H9 (cell line): ENCODE measurements around the gene BRS3. TPM values are rescaled to one million over a fixed set of nuclear protein-coding genes. Genes with fewer than 3 reads are reported as not detected.

ENCODE experiments used
- DNase-seq: peaks from one replicate; pipeline ENCODE4 v3.0.0-alpha.2; 2017
- H2AFZ ChIP-seq: one replicate; pipeline ENCODE4 v1.6.1; 2013; ENCODE audit warnings: mild to moderate bottlenecking, low read length, control low read depth, moderate library complexity
- H2AK5ac ChIP-seq: 2 replicates; pipeline ENCODE4 v1.6.1; 2013; ENCODE audit warnings: low read length, control low read depth, mixed read lengths; ENCODE audit not compliant: insufficient read length
- H2BK120ac ChIP-seq: one replicate; pipeline ENCODE4 v1.6.1; 2013; ENCODE audit warnings: low read depth, mild to moderate bottlenecking, low read length, control low read depth, inconsistent platforms; ENCODE audit not compliant: poor library complexity, severe bottlenecking
- H2BK12ac ChIP-seq: 2 replicates; pipeline ENCODE4 v1.6.1; 2013; ENCODE audit warnings: low read length, control low read depth, mixed read lengths, low read depth; ENCODE audit not compliant: insufficient read length
- H2BK15ac ChIP-seq: 2 replicates; pipeline ENCODE4 v1.6.1; 2013; ENCODE audit warnings: low read depth, low read length, control low read depth
- H2BK20ac ChIP-seq: one replicate; pipeline ENCODE4 v1.6.1; 2013; ENCODE audit warnings: low read depth, mild to moderate bottlenecking, low read length, control low read depth, inconsistent platforms; ENCODE audit not compliant: poor library complexity, severe bottlenecking
- H2BK5ac ChIP-seq: 2 replicates; pipeline ENCODE4 v1.6.1; 2013; ENCODE audit warnings: low read length, control low read depth, mixed read lengths; ENCODE audit not compliant: insufficient read length
- H3K14ac ChIP-seq: 2 replicates; pipeline ENCODE4 v1.6.1; 2013; ENCODE audit warnings: low read length, control low read depth; ENCODE audit not compliant: insufficient read depth
- H3K18ac ChIP-seq: 2 replicates; pipeline ENCODE4 v1.6.1; 2013; ENCODE audit warnings: low read depth, mild to moderate bottlenecking, mixed read lengths, low read length, control low read depth; ENCODE audit not compliant: insufficient read length
- H3K23ac ChIP-seq: 2 replicates; pipeline ENCODE4 v1.6.1; 2013; ENCODE audit warnings: low read length, control low read depth, mixed read lengths, low read depth; ENCODE audit not compliant: insufficient read length
- H3K23me2 ChIP-seq: 2 replicates; pipeline ENCODE4 v1.6.1; 2013; ENCODE audit warnings: low read depth, mild to moderate bottlenecking, mixed read lengths, low read length, control low read depth; ENCODE audit not compliant: insufficient read length, poor library complexity, severe bottlenecking
- H3K27ac ChIP-seq: 2 replicates; pipeline ENCODE4 v1.5.1; 2013; ENCODE audit warnings: low read length, control low read depth, mixed read lengths, low read depth; ENCODE audit not compliant: insufficient read length
- H3K27me3 ChIP-seq: 2 replicates; pipeline ENCODE4 v1.6.1; 2013; ENCODE audit warnings: low read length, control low read depth, inconsistent platforms; ENCODE audit not compliant: insufficient read depth
- H3K4ac ChIP-seq: 2 replicates; pipeline ENCODE4 v1.6.1; 2013; ENCODE audit warnings: low read depth, mild to moderate bottlenecking, control low read depth, inconsistent platforms, low read length, moderate library complexity
- H3K4me1 ChIP-seq: 2 replicates; pipeline ENCODE4 v1.6.1; 2013; ENCODE audit warnings: low read length, control low read depth, inconsistent platforms; ENCODE audit not compliant: insufficient read depth
- H3K4me2 ChIP-seq: 2 replicates; pipeline ENCODE4 v1.6.1; 2013; ENCODE audit warnings: low read length, control low read depth, mixed read lengths; ENCODE audit not compliant: insufficient read length, insufficient read depth
- H3K56ac ChIP-seq: 2 replicates; pipeline ENCODE4 v1.6.1; 2013; ENCODE audit warnings: low read depth, mild to moderate bottlenecking, mixed read lengths, low read length, control low read depth; ENCODE audit not compliant: insufficient read length
- H3K79me1 ChIP-seq: 2 replicates; pipeline ENCODE4 v1.6.1; 2013; ENCODE audit warnings: low read depth, mild to moderate bottlenecking, moderate library complexity, low read length, control low read depth, inconsistent platforms; ENCODE audit not compliant: insufficient read depth, poor library complexity, severe bottlenecking
- H3K79me2 ChIP-seq: 2 replicates; pipeline ENCODE4 v1.6.1; 2013; ENCODE audit warnings: low read length, control low read depth, inconsistent platforms; ENCODE audit not compliant: insufficient read depth
- H3K9ac ChIP-seq: 2 replicates; pipeline ENCODE4 v1.6.1; 2013; ENCODE audit warnings: low read length, control low read depth, mixed read lengths; ENCODE audit not compliant: insufficient read length; ENCODE audit errors: extremely low read depth
- H3K9me3 ChIP-seq: one replicate; pipeline ENCODE4 v1.6.1; 2013; ENCODE audit warnings: low read depth, low read length, inconsistent platforms; ENCODE audit not compliant: control insufficient read depth
- H3T11ph ChIP-seq: one replicate; pipeline ENCODE4 v1.6.1; 2013; ENCODE audit warnings: mild to moderate bottlenecking, low read length, control low read depth, inconsistent platforms
- H4K20me1 ChIP-seq: one replicate; pipeline ENCODE4 v1.6.1; 2013; ENCODE audit not compliant: control insufficient read depth, insufficient read length, insufficient read depth
- H4K5ac ChIP-seq: 2 replicates; pipeline ENCODE4 v1.6.1; 2013; ENCODE audit warnings: low read depth, mild to moderate bottlenecking, mixed read lengths, low read length, control low read depth; ENCODE audit not compliant: insufficient read length
- H4K8ac ChIP-seq: replicated peaks from 2 replicates; pipeline ENCODE4 v1.6.1; 2013; ENCODE audit warnings: low read length, control low read depth, mixed read lengths, low read depth; ENCODE audit not compliant: insufficient read length
- H4K91ac ChIP-seq: 2 replicates; pipeline ENCODE4 v1.6.1; 2013; ENCODE audit warnings: low read depth, mild to moderate bottlenecking, moderate library complexity, mixed read lengths, low read length, control low read depth; ENCODE audit not compliant: insufficient read length
- H3K27ac Mint-ChIP-seq, 3 experiments: 2 replicates in 2 of 3; 3 replicates in 1 of 3; pipeline ENCODE4 v1.8.0; 2020 to 2021; ENCODE audit warnings: mixed read lengths in 3 of 3, mild to moderate bottlenecking in 1 of 3, moderate library complexity in 1 of 3
- H3K27me3 Mint-ChIP-seq: 2 replicates; pipeline ENCODE4 v1.8.0; 2021; ENCODE audit warnings: low read depth, mild to moderate bottlenecking, moderate library complexity, mixed read lengths
- H3K36me3 Mint-ChIP-seq, 3 experiments: 2 replicates in 2 of 3; 3 replicates in 1 of 3; pipeline ENCODE4 v1.8.0; 2020 to 2021; ENCODE audit warnings: low read depth in 3 of 3, mixed read lengths in 3 of 3; ENCODE audit not compliant: insufficient read depth in 1 of 3
- H3K4me1 Mint-ChIP-seq, 2 experiments: 2 replicates each; pipeline ENCODE4 v1.8.0; 2020; ENCODE audit warnings: mixed read lengths in 2 of 2
- H3K4me3 Mint-ChIP-seq, 2 experiments: 2 replicates in 1 of 2; 3 replicates in 1 of 2; pipeline ENCODE4 v1.8.0; 2020 to 2021; ENCODE audit warnings: mild to moderate bottlenecking in 2 of 2, mixed read lengths in 2 of 2, moderate library complexity in 1 of 2
- H3K9me3 Mint-ChIP-seq, 2 experiments: 2 replicates in 1 of 2; 3 replicates in 1 of 2; pipeline ENCODE4 v1.8.0; 2020; ENCODE audit warnings: mild to moderate bottlenecking in 2 of 2, mixed read lengths in 2 of 2, moderate library complexity in 1 of 2
- CTCF ChIP-seq: fragments of 200-600 bp; sonication (generic); conservative IDR thresholded peaks from 3 replicates; pipeline ENCODE4 v1.8.0; 2021; ENCODE audit warnings: antibody characterized with exemption, mild to moderate bottlenecking
- total RNA-seq: library from RNA; stranded (reverse); gene quantifications from 2 replicates; pipeline ENCODE4 v1.2.1, GENCODE V29; 2021

BRS3 gene
- total RNA-seq, 1 experiment from 2014 or later: not detected

DNA sequence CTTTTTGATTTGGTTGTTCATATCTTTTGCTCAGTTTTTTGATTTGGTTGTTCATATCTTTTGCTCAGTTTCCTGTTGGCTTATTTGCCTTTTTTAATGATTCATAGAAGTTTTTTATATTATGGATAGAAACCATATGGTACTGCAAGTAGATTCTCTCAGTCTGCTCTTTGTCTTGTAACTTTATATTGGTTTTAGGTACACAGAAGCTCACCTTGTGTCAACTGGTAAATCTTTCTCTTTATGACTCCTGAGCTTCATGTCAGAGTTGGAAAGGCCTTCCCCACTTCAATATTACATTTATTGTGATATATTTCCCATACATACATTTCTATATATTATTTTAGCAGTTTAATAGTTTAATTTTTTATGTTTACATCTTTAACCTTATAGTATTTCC lies 36.0 kb downstream of the BRS3 start:
- Mint-ChIP-seq H3K27ac (no peak overlapping the region), H3K36me3 (peaks cover 0 to 3% (median 0%) of the 10 kb centered on the region in 3 experiments; a peak in 2 of 7 replicates)
- H2BK5ac ChIP-seq: no peak overlapping the region

More for the DNA sequence above, 36.0 kb downstream of the BRS3 start:
- peaks cover 46% of the 10 kb centered on the region for H3K9me3 ChIP-seq
- no peak overlapping the region for H4K8ac ChIP-seq
- no peaks in the 10 kb centered on the region for H4K20me1 ChIP-seq
- H3T11ph ChIP-seq: no peak overlapping the region
- no peak overlapping the region for H3K4me2 ChIP-seq
- TF ChIP-seq CTCF: no peak
- no peak overlapping the region for H2AFZ ChIP-seq
- H4K5ac ChIP-seq: no peak overlapping the region
- no peaks in the 10 kb centered on the region for H3K79me1 ChIP-seq
- H3K27me3 Mint-ChIP-seq: peaks cover 4% of the 10 kb centered on the region
- DNase-seq: no peak
- no peak overlapping the region for H3K14ac ChIP-seq
- peaks cover 0 to 5% of the 10 kb centered on the region in 2 experiments; a peak in 1 of 4 replicates for H3K4me1 Mint-ChIP-seq
- H2BK20ac ChIP-seq: no peak overlapping the region
- H2BK120ac ChIP-seq: no peak overlapping the region
- H4K91ac ChIP-seq: no peak overlapping the region
- H3K27ac ChIP-seq: no peak overlapping the region
- no peak overlapping the region for H3K56ac ChIP-seq
- no peak overlapping the region for H3K4ac ChIP-seq
- H3K23me2 ChIP-seq: no peaks in the 10 kb centered on the region
- no peak overlapping the region for H3K23ac ChIP-seq
- H2AK5ac ChIP-seq: no peak overlapping the region
- H3K9me3 Mint-ChIP-seq: peaks cover 41 to 44% of the 10 kb centered on the region in 2 experiments
- H3K4me3 Mint-ChIP-seq: no peak overlapping the region
- no peak overlapping the region for H3K18ac ChIP-seq
- H3K9ac ChIP-seq: no peak overlapping the region
- H3K4me1 ChIP-seq: no peaks in the 10 kb centered on the region
- H3K27me3 ChIP-seq: no peaks in the 10 kb centered on the region
- H3K79me2 ChIP-seq: no peaks in the 10 kb centered on the region
- H2BK12ac ChIP-seq: no peak overlapping the region
- no peak overlapping the region for H2BK15ac ChIP-seq
